DMS153 treated with DMSO at 0.1 percent for 48 hours (cell line): Measurements from ENCODE around the gene TRABD2B.

ENCODE experiments used
- DNase-seq: peaks from one replicate; lab custom pipeline; 2025; ENCODE audit not compliant: unreplicated experiment; lab: John Stamatoyannopoulos, UW

The TRABD2B gene

DNA sequence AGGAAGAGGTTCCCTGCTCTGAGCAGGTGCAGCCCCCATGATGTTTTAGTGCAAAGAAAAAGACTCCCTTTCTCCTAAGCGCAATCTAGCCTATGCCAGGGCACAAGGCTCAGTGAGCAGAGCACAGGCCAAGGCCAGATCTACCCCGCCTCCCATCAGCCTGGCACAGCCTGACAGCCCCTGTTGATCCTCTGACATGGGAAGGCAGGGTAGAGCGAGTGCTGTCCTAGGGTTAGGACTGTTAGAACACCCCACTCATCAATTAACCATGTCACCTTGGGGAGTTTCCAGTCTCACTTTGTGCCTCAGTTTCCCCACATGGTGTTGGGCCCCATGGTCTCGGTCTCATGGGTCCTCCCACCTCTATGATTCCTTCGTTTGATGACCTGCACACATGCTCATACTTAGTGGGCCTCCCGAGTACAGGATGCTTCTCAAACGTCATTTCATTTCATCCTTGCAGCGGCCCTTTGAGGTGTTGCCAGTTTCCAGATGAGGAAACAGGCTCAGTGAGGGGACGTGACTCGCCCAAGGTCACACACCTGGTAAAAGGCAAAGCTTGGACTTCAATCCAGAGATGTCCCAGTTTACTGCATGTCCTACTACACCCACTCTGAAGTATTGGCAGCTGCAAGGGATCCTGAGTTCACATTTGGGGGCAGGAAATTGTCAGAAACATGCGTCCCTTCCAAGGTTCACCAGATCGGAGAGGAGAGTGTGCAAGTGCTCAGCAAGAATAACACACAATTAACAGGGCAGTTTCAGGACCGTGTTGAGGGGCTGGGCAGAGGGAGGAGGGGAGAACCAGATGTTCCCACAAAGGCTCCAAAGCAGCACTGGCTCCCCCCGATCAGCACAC is 213.3 kb downstream of the TRABD2B start:
- no peak for DNase-seq

- DNase-seq = no peak
Observed at GRCh38 chr1:47782414-47783166, 214.6 kb downstream of the TRABD2B start.

GRCh38 chr1:47781171-47781959 is 215.8 kb downstream of the TRABD2B start:
- DNase-seq = no peak

GRCh38 chr1:47780469-47780995 is 216.7 kb downstream of the TRABD2B start:
- DNase-seq = no peak

- DNase-seq = no peak
Observed at GRCh38 chr1:47779613-47780012, 217.6 kb downstream of the TRABD2B start.

DNA sequence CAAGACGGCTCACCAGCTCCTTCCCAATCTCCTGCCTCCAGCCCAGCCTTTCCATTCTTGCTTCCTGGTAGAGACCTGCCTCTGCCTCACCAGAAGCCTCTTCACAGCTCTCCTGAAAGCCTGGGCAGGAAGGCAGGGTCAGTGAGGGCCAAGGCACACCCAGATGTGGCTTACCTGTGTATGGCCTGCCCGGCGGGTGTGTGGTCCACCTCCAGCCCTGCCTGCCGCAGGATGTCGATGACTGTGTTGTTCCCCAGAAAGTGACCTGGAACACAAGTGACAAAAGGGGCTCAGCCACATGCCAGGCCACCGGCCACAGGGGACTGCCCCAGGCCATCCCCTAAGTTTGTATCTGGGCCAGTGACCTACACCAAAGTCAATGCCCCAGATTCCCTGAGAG is 218.9 kb downstream of the TRABD2B start:
- DNase-seq = no peak

DNA sequence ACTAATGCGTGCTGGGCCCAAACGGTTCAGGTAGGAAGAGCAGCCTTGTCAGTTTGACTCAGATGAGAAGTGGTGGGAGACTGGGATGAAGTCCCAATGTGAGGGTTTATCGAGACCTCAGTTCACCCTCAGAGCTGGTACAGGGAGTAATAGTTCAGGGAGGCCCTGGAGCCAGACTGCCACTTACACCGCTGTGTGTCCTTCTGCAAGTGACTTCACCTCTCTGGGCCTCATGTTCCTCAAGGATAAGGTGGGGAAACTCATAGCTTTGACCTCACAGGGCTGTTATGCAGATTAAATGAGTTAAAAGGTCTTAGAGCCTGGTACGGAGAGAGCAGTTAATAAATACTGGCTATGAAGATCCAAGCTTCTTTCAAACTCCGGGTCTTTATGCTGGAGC is 219.9 kb downstream of the TRABD2B start:
- DNase-seq = no peak

DNA sequence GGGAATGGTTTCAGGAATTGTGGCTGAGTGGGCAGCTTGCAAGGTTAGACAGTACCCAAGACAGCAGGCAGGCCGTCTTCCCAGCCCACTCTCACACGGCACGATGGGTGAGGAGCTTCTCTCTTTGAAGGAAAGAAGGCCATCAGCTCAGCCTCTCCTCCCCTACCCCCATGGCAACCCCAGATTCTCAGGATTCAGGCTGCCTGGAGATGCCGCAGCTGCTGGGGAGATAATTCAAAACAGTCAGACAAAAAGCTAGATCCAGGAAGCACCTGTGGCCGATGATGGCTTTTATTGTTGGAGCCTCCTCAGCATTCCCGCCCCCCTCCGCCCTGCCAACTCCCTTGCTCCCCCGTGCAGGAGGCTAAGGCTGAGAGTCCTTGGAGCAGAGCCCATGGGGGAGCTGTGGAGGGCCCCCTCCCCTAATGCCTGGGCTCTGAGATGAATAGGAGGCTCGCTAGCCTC is 220.5 kb downstream of the TRABD2B start:
- peak; percentile 88 for DNase-seq

DNA sequence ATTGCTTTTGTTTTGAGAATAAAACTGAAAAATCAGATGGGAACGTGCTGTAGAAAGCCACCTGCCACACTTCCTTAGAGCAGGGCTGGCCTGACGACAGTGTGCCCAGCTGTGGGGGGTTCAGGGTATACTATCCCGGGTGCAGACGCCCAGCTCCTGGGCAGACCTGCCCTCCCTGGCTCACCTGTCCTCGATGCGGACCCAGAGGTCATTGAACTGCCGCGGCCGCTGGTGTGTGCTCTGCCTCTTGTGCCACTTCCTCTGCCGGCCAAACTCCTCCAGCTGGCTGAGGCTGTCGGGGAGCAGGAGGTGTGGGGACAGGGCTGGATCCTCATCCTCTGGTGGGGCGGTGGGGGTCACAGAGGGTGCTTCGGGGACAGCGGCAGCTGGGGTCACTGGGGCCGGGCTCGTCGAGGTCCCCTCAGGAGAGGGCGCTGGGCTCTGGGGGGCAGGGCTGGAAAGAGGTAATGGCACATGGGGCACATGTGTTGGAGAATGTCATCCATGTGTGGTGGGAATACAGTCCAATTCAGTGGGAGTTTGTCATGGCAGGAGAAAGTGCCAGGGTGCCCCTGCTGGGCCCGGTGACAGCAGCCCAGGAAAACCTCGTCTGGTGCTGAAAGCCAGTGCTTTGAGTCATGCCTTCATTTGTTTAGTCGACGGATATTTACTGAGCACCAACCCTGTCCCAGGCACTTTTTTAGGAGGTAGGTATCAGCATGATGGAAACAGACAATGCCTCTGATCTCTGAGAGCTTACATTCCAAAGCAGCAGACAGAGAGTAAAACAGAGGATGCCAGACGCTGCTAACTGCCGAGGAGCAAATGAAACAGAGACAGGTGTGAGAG is 222.0 kb downstream of the TRABD2B start:
- no peak for DNase-seq

DNA sequence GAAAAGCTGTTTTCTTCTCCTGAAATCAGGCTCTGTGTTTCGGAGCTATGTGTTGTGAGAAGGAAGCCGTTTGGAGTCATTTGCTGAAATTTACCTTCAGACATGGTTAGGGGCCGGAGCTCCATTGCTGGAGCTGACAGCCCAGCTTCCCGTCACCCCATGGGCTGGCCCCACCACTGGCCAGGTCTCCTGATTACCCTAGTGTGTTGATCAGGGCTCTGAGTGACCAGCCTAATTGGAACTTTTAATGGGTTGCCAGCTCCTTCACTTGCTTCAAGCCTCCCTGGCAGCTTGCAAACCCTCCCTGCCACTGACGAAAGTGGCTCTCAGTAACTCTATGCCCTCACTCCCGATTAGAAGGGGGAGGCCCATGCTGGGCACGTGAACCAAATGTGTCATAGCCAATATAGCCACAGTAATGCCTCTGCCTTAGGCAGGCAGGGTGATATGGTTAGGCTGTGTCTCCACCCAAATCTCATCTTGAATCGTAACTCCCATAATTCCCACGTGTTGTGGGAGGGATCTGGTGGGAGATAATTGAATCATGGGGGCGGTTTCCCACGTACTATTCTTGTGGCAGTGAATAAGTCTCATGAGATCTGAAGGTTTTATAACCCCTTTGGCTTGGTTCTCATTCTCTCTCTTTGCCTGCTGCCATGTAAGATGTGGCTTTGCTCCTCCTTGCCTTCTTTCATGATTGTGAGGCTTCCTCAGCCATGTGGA is 224.1 kb downstream of the TRABD2B start:
- no peak for DNase-seq

- DNase-seq = no peak
Observed at GRCh38 chr1:47772281-47772680, 224.9 kb downstream of the TRABD2B start.

DNA sequence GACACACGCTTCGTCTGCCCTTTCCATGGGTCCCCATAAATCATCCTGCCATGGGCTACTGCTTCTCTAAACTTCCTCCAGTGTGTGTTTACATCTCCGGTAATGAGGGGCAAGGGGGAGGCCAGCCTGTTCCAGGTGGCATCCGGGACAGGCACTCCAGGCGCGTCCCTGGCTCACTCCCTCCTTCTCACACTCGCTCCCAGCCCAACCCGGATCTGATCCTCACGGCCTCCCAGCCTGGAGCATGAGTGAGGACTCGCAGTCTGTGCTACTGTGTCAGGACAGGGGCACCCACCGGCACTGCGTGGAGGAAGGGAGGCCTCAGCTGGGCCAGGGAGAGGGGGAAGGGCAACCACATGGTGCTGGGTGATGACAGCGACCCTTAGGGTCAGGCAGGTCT is 225.4 kb downstream of the TRABD2B start:
- no peak for DNase-seq

GRCh38 chr1:47769983-47770382 is 227.2 kb downstream of the TRABD2B start:
- DNase-seq = no peak

GRCh38 chr1:47769295-47769694 is 227.9 kb downstream of the TRABD2B start:
- no peak for DNase-seq

DNA sequence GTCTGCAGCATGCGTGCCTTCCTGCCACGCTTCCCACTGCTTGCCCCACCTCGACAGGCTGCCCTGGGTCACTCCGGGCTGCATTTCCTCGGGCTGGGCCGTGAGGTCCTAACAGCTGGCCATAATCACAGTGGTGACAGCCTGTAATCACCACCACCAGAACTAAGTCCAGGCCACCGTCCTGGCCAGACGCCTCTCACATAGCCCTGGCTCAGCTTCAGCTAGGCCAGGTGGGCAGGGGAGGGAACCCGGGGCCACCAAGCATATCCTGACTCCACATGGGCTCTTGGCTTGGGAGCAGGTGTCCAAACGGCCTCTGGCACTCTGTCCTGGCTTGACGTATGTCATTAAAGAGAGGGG is 229.5 kb downstream of the TRABD2B start:
- DNase-seq = no peak

GRCh38 chr1:47766832-47767740 is 230.1 kb downstream of the TRABD2B start:
- DNase-seq = no peak

GRCh38 chr1:47765742-47766485 is 231.3 kb downstream of the TRABD2B start:
- DNase-seq = no peak

DNA sequence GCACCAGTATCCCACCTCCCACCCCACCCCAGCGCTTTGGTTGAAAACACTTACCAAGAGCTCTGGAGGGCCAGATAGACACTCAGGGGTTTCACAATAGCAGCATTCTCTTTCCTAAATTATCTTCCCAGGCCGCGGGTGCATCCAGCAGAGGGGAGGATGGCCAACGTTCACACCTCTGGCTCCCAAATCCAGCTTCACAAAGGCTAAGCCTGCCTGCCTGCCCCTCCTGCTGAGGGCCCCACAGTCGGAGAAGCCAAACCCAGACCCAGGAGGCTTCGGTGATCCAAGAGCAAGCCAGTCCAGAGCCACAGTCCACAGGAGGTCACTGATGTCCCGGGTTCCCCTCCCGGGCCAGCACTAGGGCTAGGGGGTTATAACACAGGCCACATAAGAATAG is 231.9 kb downstream of the TRABD2B start:
- DNase-seq = no peak
